Measurements from ENCODE around the gene RERGL.

GRCh38 chr12:18139254-18139653, 49.3 kb upstream of the RERGL start:
- TF ChIP-seq CTCF (IDR thresholded peaks at IDR 0.05), result no peak
- TF ChIP-seq POLR2A (IDR thresholded peaks at IDR 0.05), result no peak

Measured in prostate gland (tissue), 2 donors.